ENCODE results near the gene PRTG.

The PRTG gene

DNA sequence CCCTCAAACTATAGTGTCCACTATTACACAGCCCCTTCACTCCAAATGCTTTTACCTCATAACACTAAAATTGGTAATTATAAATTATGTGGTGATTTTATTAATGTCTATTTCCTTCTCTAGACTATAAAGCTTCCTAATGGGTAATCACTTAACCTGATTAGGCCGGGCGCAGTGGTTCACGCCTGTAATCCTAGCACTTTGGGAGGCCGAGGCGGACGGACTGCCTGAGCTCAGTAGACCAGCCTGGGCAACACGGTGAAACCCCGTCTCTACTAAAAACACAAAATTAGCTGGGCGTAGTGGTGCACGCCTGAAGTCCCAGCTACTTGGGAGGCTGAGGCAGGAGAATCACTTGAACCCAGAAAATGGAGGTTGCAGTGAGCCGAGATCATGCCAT is 83.5 kb downstream of the PRTG start:
- H3K4me3 ChIP-seq (ENCODE audit: low read depth, low read length) = no peak overlapping the region
- no peak for TF ChIP-seq MYC (IDR thresholded peaks at IDR 0.05; ENCODE audit: low read depth, low read length)
- TF ChIP-seq, protein P1, sequence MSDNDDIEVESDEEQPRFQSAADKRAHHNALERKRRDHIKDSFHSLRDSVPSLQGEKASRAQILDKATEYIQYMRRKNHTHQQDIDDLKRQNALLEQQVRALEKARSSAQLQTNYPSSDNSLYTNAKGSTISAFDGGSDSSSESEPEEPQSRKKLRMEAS (IDR thresholded peaks at IDR 0.05; ENCODE audit: low read depth, low read length) = no peak
- no peak for TF ChIP-seq POLR2A (IDR thresholded peaks at IDR 0.05; ENCODE audit: extremely low read depth, insufficient read length)
- TF ChIP-seq, protein P2, sequence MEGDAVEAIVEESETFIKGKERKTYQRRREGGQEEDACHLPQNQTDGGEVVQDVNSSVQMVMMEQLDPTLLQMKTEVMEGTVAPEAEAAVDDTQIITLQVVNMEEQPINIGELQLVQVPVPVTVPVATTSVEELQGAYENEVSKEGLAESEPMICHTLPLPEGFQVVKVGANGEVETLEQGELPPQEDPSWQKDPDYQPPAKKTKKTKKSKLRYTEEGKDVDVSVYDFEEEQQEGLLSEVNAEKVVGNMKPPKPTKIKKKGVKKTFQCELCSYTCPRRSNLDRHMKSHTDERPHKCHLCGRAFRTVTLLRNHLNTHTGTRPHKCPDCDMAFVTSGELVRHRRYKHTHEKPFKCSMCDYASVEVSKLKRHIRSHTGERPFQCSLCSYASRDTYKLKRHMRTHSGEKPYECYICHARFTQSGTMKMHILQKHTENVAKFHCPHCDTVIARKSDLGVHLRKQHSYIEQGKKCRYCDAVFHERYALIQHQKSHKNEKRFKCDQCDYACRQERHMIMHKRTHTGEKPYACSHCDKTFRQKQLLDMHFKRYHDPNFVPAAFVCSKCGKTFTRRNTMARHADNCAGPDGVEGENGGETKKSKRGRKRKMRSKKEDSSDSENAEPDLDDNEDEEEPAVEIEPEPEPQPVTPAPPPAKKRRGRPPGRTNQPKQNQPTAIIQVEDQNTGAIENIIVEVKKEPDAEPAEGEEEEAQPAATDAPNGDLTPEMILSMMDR (IDR thresholded peaks at IDR 0.05; ENCODE audit: low read depth, low read length) = no peak

DNA sequence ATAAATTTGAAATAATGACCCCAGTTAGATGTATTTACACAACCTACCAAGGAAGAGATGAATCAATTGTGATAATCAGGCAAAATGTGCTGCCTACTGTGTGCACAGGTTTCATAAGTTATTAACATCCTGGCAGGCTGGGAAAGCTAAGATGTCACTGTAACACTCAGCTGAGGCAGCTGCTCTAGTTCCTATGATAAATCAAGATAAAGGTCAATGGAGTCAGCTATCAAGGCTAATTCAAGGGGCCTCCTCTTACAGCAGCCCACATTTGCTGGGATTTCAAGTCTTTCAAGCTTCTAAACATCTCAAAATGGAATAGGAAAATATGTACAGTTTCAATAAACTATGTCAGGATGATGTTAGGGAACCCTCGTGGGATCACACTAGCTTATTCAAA is 84.1 kb downstream of the PRTG start:
- TF ChIP-seq, protein P2 (IDR thresholded peaks at IDR 0.05; ENCODE audit: low read depth, low read length) = no peak
- TF ChIP-seq, protein P1 (IDR thresholded peaks at IDR 0.05; ENCODE audit: low read depth, low read length) = no peak
- TF ChIP-seq MYC (IDR thresholded peaks at IDR 0.05; ENCODE audit: low read depth, low read length) (no peak), POLR2A (IDR thresholded peaks at IDR 0.05; ENCODE audit: extremely low read depth, insufficient read length) (no peak)
- DNase-seq (ENCODE audit: low read depth) = no peak
- H3K4me3 ChIP-seq (ENCODE audit: low read depth, low read length) = no peak overlapping the region

More for the DNA sequence above, 83.5 kb downstream of the PRTG start:
- DNase-seq (ENCODE audit: low read depth) = no peak

DNA sequence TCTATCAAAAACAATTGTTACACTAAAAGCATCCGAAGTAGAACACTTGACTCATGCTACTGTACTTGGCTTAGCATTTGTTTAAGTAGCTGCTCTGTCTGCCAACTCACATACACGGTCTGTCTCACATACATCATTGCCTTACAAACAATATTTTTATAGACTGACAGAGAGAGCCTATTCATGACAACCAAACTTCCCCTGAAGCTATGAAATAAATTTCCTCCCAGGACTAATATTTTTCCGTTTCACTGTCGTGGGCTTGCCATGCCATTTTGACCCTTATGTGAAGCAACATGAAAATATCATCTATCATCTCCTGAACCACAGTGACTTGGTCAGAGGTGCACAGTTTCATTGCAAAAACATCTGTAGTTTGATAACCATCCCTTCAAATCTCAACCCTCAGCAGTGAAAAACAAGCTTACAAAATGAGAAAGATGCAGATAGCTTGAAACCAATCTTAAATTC is 88.4 kb downstream of the PRTG start:
- H3K4me3 ChIP-seq (ENCODE audit: low read depth, low read length) = no peak overlapping the region
- DNase-seq (ENCODE audit: low read depth) = no peak
- TF ChIP-seq POLR2A (IDR thresholded peaks at IDR 0.05; ENCODE audit: extremely low read depth, insufficient read length) = no peak
- TF ChIP-seq, protein P2 (IDR thresholded peaks at IDR 0.05; ENCODE audit: low read depth, low read length) = no peak
- TF ChIP-seq MYC (IDR thresholded peaks at IDR 0.05; ENCODE audit: low read depth, low read length) = no peak
- TF ChIP-seq, protein P1 (IDR thresholded peaks at IDR 0.05; ENCODE audit: low read depth, low read length) = no peak

DNA sequence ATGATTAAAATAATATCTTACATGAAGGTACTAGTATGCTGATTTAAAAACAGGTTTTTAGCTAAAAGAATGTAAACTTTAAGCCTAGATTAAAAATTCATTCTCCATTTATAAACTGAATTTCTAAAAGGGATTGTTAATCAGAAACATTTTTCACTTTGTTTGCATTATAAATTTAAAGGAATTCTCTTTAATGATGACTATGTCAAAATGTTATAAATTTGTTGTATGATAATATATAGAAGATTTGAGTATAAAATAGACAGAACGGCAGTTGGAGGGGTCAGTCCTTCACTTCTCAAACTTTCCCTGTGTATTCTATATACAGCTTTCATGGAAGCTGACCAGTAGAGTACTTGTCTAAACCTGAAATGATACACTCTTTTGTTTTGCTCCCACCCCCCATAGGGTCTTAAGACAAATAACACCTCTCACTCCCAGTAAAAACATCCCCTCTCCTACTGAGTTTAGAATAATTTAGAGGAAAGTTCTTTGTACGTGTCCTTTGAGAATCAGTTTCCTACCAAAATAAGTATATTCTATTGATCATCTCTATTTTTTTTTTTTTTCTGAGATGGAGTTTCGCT is 90.0 kb downstream of the PRTG start:
- DNase-seq (ENCODE audit: low read depth) = no peak
- H3K4me3 ChIP-seq (ENCODE audit: low read depth, low read length) = no peak overlapping the region
- TF ChIP-seq, protein P1 (IDR thresholded peaks at IDR 0.05; ENCODE audit: low read depth, low read length) = no peak
- TF ChIP-seq, protein P2 (IDR thresholded peaks at IDR 0.05; ENCODE audit: low read depth, low read length) = no peak
- TF ChIP-seq POLR2A (IDR thresholded peaks at IDR 0.05; ENCODE audit: extremely low read depth, insufficient read length) (no peak), MYC (IDR thresholded peaks at IDR 0.05; ENCODE audit: low read depth, low read length) (no peak)

DNA sequence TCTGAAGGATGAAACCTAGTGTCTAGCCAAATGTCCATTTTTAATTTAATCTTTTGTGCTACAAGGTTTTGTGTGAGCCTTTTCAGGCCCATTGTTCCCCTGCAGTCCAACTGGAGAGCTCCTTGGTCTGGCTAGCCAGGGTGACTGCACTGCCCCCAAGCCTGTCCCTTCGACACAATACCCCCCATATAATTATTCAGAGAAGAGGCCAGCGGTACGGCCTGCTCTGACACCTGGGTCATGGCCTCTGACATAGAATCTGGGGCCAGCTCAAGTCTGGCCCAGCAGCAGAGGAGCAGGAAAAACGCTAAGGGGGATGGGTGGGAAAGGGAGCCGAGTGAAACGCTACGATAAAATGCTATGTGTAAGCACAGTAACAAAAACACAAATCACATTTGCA is 90.6 kb downstream of the PRTG start:
- TF ChIP-seq, protein P1 (IDR thresholded peaks at IDR 0.05; ENCODE audit: low read depth, low read length) = no peak
- TF ChIP-seq, protein P2 (IDR thresholded peaks at IDR 0.05; ENCODE audit: low read depth, low read length) = no peak
- no peak for TF ChIP-seq MYC (IDR thresholded peaks at IDR 0.05; ENCODE audit: low read depth, low read length)
- TF ChIP-seq POLR2A (IDR thresholded peaks at IDR 0.05; ENCODE audit: extremely low read depth, insufficient read length) = no peak
- DNase-seq (ENCODE audit: low read depth) = no peak
- H3K4me3 ChIP-seq (ENCODE audit: low read depth, low read length) = no peak overlapping the region

Measured in NB4 (cell line).